VCaP (cell line): Measurements from ENCODE around the gene SLC8A1.

Experiments used
- H3K27ac ChIP-seq: fragments of 450-650 bp; 2 replicates; pipeline ENCODE4 v1.5.1; 2017
- CTCF ChIP-seq: fragments of 450-650 bp; conservative IDR thresholded peaks from 2 replicates; pipeline ENCODE4 v1.5.1; 2017; ENCODE audit warnings: mild to moderate bottlenecking, moderate library complexity

The SLC8A1 gene

GRCh38 chr2:40397765-40398164 is 54.1 kb downstream of the SLC8A1 start:
- no peak overlapping the region for H3K27ac ChIP-seq
- no peak for TF ChIP-seq CTCF

- no peak for TF ChIP-seq CTCF
- H3K27ac ChIP-seq = no peak overlapping the region
Observed at GRCh38 chr2:40396124-40396523, 55.8 kb downstream of the SLC8A1 start.

- no peak for TF ChIP-seq CTCF
- H3K27ac ChIP-seq = no peak overlapping the region
Observed at GRCh38 chr2:40395169-40396073, 56.5 kb downstream of the SLC8A1 start.

GRCh38 chr2:40394597-40394996 is 57.3 kb downstream of the SLC8A1 start:
- no peak for TF ChIP-seq CTCF
- no peak overlapping the region for H3K27ac ChIP-seq

- no peak overlapping the region for H3K27ac ChIP-seq
- no peak for TF ChIP-seq CTCF
Observed at GRCh38 chr2:40394031-40394430, 57.9 kb downstream of the SLC8A1 start.

- TF ChIP-seq CTCF = no peak
- no peak overlapping the region for H3K27ac ChIP-seq
Observed at GRCh38 chr2:40388161-40388560, 63.7 kb downstream of the SLC8A1 start.

- no peak for TF ChIP-seq CTCF
- no peak overlapping the region for H3K27ac ChIP-seq
Observed at GRCh38 chr2:40386177-40386576, 65.7 kb downstream of the SLC8A1 start.
